GM21367 (cell line): Measurements from ENCODE around the gene TMEM44.
"Not testable (repeated sequence)": the region's sequence is repeated elsewhere in the genome, so short reads cannot be mapped to it uniquely, and the experiment has no call there.

Source experiments
- ATAC-seq: cut with Tn5 transposase; IDR thresholded peaks from one replicate; pipeline ENCODE4 v1.9.1; 2021; ENCODE audit not compliant: unreplicated experiment

The TMEM44 gene

DNA sequence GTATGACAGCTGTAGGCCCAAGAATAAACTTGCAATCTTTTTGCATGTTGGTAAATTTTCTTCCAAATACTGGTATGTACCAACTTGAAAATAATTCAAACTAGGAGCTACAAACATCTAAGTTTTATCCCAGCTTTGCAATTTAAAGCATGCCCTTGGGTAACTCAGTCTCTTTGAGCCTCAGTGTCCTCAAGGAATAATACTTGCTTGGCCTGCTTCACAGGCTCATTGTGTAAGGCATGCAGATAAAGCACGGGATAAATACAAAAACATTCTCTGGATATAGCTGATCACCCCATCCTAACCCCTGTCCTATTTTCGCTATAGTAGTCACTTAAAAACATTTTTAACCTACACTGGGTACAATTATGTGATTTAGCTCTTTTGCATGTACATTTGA, 9.6 kb upstream of the TMEM44 start:
- ATAC-seq = no peak

DNA sequence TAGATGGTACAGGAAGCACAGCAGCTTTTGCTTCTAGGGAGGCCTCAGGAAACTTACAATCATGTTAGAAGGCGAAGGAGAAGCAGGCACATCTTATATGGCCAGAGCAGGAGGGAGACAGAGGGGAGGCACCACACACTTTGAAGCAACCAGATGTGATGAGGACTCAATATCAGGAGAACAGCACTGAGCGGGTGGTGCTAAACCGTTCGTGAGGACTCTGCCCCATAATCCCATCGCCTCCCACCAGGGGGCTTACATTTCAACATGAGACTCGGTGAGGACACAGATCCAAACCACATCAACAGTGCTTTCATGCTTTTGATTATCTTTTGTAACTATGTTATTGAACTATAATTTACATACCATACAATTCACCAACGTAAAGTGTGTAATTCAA, 7.6 kb upstream of the TMEM44 start:
- no peak for ATAC-seq

GRCh38 chr3:194638991-194639605, 5.9 kb upstream of the TMEM44 start:
- ATAC-seq = no peak

DNA sequence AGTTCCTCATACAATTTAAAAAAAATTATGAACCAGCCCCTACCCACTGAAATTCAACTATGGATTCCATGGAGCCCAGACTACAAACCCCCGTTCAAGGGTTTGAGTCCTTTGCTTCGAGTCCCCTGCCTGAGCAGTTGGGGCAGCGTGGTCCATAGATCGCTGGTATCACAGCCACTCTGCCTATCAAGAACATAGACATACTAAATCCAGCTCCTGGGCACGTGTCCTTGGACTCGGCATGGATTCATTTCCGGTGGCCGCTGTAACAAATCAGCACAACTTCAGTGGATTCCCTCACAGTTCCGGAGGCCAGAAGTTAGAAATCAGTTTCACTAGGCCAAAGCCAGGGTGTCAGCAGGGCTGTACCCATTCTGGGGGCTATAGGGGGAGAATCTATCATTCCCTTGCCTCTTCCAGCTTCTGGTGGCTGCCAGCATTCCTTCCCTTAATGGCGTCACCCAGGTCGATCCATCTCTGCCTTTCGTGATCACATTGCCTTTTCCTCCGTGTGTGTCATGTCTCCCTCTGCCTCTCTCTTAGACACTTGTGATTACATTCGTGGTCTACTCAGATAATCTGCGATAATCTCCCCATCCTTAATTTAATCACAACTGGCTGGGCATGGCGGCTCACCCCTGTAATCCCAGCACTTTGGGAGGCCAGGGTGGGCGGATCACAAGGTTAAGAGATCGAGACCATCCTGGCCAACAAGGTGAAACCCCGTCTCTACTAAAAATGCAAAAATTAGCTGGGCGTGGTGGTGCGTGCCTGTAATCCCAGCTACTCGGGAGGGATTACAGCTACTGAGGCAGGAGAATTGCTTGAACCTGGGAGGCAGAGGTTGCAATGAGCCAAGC, 4.6 kb upstream of the TMEM44 start:
- no peak for ATAC-seq

DNA sequence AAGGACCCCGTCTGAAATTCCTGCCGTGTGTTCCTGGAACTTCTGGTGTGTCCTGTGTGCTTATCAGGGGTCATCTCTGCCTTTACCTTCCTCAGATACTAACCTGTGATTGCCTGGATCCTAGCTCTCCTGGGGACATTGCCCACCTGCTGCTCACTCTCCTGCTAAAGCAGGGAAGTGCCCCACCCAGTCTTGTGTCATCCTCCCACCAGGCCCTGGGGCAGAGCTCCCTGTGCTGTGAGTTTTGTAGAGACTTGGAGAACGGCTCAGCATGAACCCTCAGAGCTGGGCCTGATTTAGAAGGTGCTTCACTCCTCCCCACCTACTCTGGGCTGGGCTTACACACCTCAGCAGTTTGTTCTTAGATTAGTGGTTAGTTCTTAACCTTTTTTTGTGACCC, 3.8 kb upstream of the TMEM44 start:
- no peak for ATAC-seq

GRCh38 chr3:194632809-194633348, 340 bp downstream of the TMEM44 start:
- peak; percentile 47 for ATAC-seq

GRCh38 chr3:194632226-194632808, 902 bp downstream of the TMEM44 start:
- ATAC-seq = no peak

DNA sequence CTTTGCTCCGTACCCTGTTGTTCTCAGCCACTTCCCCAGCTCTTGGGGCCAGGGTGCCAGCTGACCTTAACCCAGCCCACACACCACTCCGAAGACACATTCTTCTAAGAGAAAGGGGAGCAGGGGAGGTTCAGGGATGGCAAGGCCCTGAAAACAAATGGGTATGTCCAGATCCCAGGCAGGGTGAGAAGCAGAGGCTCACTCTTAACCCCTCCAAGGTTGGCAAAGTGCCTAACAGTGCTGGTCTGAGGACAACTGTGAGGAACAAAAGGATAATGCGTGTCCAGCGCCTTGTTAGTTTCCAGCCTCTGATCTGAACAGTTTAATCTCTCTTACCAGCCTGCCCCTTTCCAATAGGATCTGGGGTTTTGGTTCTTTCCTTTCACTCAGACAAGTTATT, 1.5 kb downstream of the TMEM44 start:
- no peak for ATAC-seq

- not testable (repeated sequence) for ATAC-seq
Measured at GRCh38 chr3:194630681-194631080, 2.5 kb downstream of the TMEM44 start.

DNA sequence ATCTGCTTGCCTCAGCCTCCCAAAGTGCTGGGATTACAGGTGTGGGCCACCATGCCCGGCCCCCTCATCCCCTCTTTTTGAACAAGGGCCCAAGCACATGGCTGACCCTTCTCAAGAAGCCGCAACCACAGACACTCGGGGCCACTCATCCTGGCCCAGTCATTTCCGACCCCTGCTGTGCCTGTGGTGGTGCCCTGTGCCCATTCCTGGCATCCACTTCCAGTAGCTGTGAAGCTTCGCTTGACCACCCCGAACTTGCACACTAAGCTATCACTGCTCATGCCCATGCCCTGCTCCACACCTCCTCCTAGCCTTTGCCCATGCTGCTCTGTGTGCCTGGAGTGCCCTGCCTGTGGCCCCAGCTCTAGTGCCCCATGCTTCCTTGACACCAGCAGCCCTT, 8.3 kb downstream of the TMEM44 start:
- no peak for ATAC-seq

DNA sequence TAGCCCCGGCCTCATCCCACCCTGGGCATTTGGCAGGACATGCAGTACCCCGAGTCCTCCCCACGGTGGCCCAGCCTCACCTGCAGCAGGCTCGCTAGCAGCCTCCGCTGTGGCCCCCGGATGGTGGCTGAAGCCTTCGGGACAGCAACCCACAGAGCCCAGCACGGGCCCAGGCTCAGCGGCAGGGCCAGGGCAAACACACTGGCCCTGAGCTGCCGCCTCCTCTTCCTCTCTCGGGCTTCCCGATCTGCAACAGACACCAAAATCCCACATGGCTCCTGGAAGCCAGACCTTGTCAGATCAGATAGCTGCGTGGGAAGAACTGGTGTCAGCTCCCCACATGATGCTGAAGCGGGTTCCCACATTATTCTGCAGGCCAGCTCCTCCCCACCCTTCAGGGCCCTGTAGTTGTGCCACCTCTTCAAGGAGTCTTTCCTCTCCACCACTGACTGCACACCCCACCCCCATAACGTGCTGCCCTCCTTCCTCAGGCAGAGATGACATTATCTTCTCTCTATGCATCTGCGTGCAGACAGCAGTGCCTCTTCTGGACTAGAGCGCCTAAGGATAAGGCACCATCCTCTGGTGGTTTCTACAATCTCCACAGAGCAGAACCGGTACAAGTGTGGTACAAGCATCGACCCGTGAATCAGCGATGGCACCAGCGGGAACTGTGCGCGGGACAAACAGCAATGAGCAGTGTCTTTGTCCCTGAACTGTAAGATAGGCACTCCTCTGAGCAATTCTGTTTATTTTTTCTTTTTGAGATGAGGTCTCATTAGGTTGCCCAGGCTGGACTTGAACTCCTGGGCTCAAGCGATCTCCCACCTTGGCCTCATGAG, 9.5 kb downstream of the TMEM44 start:
- no peak for ATAC-seq

DNA sequence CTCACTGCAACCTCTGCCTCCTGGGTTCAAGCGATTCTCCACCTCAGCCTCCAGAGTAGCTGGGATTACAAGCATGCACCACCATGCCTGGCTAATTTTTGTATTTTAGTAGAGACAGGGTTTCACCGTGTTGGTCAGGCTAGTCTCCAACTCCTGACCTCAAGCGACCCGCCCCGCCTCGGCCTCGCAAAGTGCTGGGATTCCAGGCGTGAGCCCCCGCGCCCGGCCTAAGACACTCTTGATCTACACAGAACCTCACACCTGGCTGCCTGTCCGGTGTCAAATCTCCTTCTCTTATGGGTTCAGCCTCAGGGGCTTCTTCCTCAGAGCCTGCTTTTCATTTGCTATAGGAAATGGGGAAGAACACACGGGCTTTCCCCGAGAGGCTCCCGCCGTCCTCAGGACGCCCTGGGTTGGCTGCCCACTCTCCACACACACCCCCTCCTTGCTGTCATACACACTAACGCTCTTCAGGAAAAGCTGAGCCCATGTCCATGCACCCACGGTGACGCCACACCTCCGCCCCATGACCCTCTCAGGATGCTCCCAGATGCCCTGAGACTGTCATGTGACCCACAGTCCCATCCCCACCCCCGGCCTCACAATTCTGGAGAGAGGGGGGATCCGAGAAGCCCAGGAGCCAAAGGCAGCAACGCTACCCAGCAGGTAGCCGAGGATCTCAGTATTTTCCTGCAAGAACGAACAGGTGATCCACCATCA, 10.4 kb downstream of the TMEM44 start:
- ATAC-seq = no peak

- ATAC-seq = no peak
Measured at GRCh38 chr3:194621947-194622346, 11.3 kb downstream of the TMEM44 start.

GRCh38 chr3:194620196-194620595, 13.0 kb downstream of the TMEM44 start:
- no peak for ATAC-seq

DNA sequence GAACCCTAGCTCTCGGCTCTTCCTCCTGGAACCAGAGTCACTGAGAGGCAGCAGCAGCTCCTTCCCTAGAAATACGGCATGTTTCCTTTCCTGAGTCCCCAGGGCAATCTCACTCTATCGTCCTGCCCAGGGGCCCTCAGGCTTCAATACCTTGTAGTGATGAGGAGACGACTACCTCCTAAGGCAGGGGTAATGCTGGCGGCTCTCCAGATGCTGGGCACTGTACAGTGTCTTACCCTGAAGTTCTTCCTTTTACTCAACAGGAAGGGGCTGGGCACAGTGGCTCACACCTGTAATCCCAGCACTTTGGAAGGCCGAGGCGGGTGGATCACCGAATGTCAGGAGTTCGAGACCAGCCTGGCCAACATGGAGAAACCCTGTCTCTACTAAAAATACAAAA, 13.5 kb downstream of the TMEM44 start:
- no peak for ATAC-seq

GRCh38 chr3:194618858-194619608, 14.2 kb downstream of the TMEM44 start:
- ATAC-seq = no peak

GRCh38 chr3:194617827-194618226, 15.4 kb downstream of the TMEM44 start:
- ATAC-seq = no peak

GRCh38 chr3:194617143-194617671, 16.0 kb downstream of the TMEM44 start:
- no peak for ATAC-seq

GRCh38 chr3:194615226-194615625, 18.0 kb downstream of the TMEM44 start:
- ATAC-seq = no peak
